Measurements from ENCODE around the gene ZFAND5. TPM values are rescaled to one million over a fixed set of nuclear protein-coding genes. Genes with fewer than 3 reads are reported as not detected.

The ZFAND5 gene
- total and polyA plus RNA-seq, 9 donors: 146 to 904 (median 208) TPM

DNA sequence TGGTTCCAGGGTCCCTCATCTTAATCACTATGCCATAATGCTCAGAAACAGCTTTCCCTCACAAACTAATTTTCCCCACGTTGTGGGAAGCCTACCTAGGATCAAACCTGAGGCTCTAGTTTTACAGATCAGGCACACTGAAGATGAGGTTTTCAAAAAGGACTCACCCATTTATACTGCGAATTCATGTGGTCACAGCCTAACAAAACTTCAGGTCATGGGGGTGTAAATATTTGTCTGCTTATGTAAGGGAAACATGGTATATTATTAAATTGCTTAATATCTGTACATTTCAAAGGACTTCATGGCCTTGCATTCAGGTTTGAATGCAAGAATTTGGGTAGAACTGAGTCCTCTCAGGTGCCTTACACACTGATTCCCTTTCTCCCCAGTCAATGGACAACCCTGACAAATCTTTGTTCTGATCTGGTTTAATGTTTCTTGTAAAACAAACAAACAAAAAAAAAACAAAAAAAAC, 12.1 kb downstream of the ZFAND5 start:
- H3K4me3 ChIP-seq: no peak overlapping the region
- intact Hi-C loops (cut with DNase I): no loop called here
- no peaks in the 10 kb centered on the region for H3K27me3 ChIP-seq
- no peak overlapping the region for H3K27ac ChIP-seq
- WGBS, 3 donors: 61 to 66% (median 64%) methylated on average over 2 of the region's 2 CpGs
- H3K4me1 ChIP-seq (ENCODE audit: insufficient read depth): no peaks in the 10 kb centered on the region
- no peak for DNase-seq
- TF ChIP-seq, protein P1, sequence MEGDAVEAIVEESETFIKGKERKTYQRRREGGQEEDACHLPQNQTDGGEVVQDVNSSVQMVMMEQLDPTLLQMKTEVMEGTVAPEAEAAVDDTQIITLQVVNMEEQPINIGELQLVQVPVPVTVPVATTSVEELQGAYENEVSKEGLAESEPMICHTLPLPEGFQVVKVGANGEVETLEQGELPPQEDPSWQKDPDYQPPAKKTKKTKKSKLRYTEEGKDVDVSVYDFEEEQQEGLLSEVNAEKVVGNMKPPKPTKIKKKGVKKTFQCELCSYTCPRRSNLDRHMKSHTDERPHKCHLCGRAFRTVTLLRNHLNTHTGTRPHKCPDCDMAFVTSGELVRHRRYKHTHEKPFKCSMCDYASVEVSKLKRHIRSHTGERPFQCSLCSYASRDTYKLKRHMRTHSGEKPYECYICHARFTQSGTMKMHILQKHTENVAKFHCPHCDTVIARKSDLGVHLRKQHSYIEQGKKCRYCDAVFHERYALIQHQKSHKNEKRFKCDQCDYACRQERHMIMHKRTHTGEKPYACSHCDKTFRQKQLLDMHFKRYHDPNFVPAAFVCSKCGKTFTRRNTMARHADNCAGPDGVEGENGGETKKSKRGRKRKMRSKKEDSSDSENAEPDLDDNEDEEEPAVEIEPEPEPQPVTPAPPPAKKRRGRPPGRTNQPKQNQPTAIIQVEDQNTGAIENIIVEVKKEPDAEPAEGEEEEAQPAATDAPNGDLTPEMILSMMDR (IDR thresholded peaks at IDR 0.05): no peak
- no peak for TF ChIP-seq EP300 (IDR thresholded peaks at IDR 0.05)
- H3K9me3 ChIP-seq: no peaks in the 10 kb centered on the region
- H3K36me3 ChIP-seq: no peaks in the 10 kb centered on the region

DNA sequence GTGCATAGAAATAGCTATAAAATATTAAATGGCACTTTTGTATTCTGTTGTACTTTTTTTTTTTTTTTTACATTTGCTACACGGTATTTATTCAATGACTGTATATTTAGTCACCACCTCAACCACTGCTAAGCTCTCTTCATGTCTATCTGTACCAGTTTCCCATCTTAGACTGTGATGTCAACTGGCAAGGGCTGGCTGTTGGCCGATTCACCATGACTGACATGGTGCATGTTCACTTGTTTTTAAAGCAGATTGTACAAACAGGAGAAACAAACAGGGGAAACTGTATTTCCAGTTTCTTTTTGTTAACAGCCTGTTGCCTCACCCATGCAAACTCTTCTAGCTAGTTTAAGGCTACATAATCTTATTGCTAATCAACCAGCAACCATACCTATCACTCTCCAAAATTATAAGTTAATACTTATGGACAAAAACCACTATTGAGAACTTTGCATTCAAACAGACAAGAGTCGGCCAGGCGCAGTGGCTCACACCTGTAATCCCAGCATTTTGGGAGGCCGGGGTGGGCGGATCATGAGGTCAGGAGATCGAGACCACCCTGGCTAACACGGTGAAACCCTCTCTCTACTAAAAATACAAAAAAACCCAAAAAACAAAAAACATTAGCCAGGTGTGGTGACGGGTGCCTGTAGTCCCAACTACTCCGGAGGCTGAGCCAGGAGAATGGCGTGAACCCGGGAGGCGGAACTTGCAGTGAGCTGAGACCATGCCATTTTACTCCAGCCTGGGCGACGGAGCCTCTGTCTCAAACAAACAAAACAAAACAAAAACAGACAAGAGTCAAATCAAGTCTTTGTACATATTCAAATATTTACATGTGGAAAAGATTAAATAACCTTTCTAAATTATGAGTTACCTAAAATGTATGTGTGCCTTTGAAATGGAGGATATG, 13.2 kb downstream of the ZFAND5 start:
- Histone ChIP-seq H3K4me1 (ENCODE audit: insufficient read depth) (no peaks in the 10 kb centered on the region), H3K27me3 (no peaks in the 10 kb centered on the region), H3K4me3 (no peak overlapping the region), H3K36me3 (no peaks in the 10 kb centered on the region), H3K27ac (no peak overlapping the region), H3K9me3 (no peaks in the 10 kb centered on the region)
- no peak for TF ChIP-seq POLR2A (IDR thresholded peaks at IDR 0.05)
- no peak for TF ChIP-seq EP300 (IDR thresholded peaks at IDR 0.05)
- TF ChIP-seq, protein P1 (IDR thresholded peaks at IDR 0.05): no peak
- DNase-seq: peak in 1 of 5 donors; percentile 53
- intact Hi-C loops (cut with DNase I): no loop called here
- 87 to 92% (median 88%) methylated on average over 15 of the region's 15 CpGs for WGBS, 3 donors

DNA sequence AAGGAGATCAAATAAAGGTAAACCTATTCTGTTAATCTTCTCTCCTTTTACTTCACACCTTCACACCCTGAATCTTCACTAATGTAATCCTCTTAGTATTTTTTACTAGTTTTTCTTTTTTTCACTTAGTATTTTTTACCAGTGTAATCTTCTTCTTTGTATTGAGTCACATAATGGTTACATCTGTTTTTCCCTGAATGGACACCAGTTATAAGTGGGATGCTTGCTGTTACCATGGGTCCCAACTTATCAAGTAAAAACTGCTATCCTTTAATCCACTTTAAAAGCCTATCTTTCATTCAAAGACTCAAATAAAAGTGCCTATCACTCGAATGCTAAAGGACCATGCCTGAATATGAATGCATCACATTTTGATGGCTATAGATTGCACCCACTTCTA, 15.1 kb downstream of the ZFAND5 start:
- no peaks in the 10 kb centered on the region for H3K9me3 ChIP-seq
- 78 to 85% (median 82%) methylated on average over 1 of the region's 1 CpG for WGBS, 3 donors
- H3K4me3 ChIP-seq: no peak overlapping the region
- no peaks in the 10 kb centered on the region for H3K27me3 ChIP-seq
- no peaks in the 10 kb centered on the region for H3K4me1 ChIP-seq (ENCODE audit: insufficient read depth)
- intact Hi-C loops (cut with DNase I): no loop called here
- TF ChIP-seq, protein P1 (IDR thresholded peaks at IDR 0.05): no peak
- no peak for TF ChIP-seq EP300 (IDR thresholded peaks at IDR 0.05)
- no peak for TF ChIP-seq POLR2A (IDR thresholded peaks at IDR 0.05)
- H3K27ac ChIP-seq: no peak overlapping the region
- H3K36me3 ChIP-seq: no peaks in the 10 kb centered on the region
- DNase-seq: no peak

DNA sequence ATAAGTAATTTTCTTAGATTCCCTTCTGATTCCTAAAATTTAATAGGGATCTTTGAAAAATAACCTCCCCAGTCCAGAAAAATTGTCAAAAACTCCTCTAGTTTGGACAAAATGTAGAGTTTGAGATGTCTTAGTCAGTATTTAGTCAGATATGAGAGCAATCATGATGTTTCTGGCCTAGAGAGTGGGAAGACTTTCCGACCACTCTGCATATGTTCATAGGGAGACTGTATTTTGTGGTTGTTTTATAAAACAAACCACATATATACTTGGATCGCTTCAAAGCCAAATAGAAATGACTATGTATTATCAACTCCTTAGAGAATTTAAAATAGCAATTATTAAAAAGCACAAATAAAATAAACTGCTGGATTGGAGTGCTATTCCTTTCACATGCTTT, 15.8 kb downstream of the ZFAND5 start:
- Histone ChIP-seq H3K9me3 (no peaks in the 10 kb centered on the region), H3K27me3 (no peaks in the 10 kb centered on the region), H3K4me1 (ENCODE audit: insufficient read depth) (no peaks in the 10 kb centered on the region), H3K4me3 (no peak overlapping the region), H3K36me3 (no peaks in the 10 kb centered on the region), H3K27ac (no peak overlapping the region)
- intact Hi-C loops (cut with DNase I): no loop called here
- 70 to 79% (median 73%) methylated on average over 2 of the region's 2 CpGs for whole genome bisulfite sequencing, 3 donors
- TF ChIP-seq EP300 (IDR thresholded peaks at IDR 0.05): no peak
- no peak for TF ChIP-seq POLR2A (IDR thresholded peaks at IDR 0.05)
- TF ChIP-seq, protein P1 (IDR thresholded peaks at IDR 0.05): no peak
- DNase-seq: no peak
